GM12878 (cell line): ENCODE results near the gene CACNB3.
"Not testable (repeated sequence)": the region's sequence is repeated elsewhere in the genome, so short reads cannot be mapped to it uniquely, and the experiment has no call there.

Source experiments
- BRCA1 ChIP-seq: IDR thresholded peaks from 2 replicates; pipeline ENCODE4 v1.6.1; 2011; ENCODE audit warnings: low read depth, low read length, improper control_type of control experiment
- CTCF ChIP-seq, 3 experiments: IDR thresholded peaks in 2 of 3; conservative IDR thresholded peaks in 1 of 3; 2 replicates each; pipeline ENCODE4 v1.5.1; 2011; ENCODE audit warnings: low read depth in 3 of 3, low read length in 3 of 3, mild to moderate bottlenecking in 3 of 3, control low read depth in 2 of 3, moderate library complexity in 2 of 3, inconsistent platforms in 1 of 3, mixed read lengths in 1 of 3; ENCODE audit not compliant: control insufficient read depth in 2 of 3, insufficient read depth in 1 of 3; ENCODE audit errors: extremely low read depth in 1 of 3
- POLR2AphosphoS5 ChIP-seq: IDR thresholded peaks from 2 replicates; pipeline ENCODE4 v1.6.1; 2011; ENCODE audit warnings: mild to moderate bottlenecking, low read length, inconsistent platforms
- USF2 ChIP-seq: IDR thresholded peaks from 2 replicates; pipeline ENCODE4 v1.6.1; 2011; ENCODE audit warnings: low read depth, low read length, improper control_type of control experiment, borderline replicate concordance
- ZNF207 ChIP-seq: fragments of 450-650 bp; IDR thresholded peaks from 2 replicates; pipeline ENCODE4 v1.6.1; 2014; ENCODE audit warnings: antibody characterized with exemption, mild to moderate bottlenecking, borderline replicate concordance

- not testable (repeated sequence) for TF ChIP-seq BRCA1; CTCF (IDR thresholded peaks at IDR 0.05 in 2 of 3, conservative IDR thresholded peaks at IDR 0.05 in 1 of 3; ENCODE audit: control insufficient read depth in 2 of 3, extremely low read depth in 1 of 3, insufficient read depth in 1 of 3, low read depth in 3 of 3, low read length in 3 of 3); ZNF207; USF2; POLR2AphosphoS5
Measured at GRCh38 chr12:48860236-48860635, 41.9 kb downstream of the CACNB3 start.
